ENCODE data around the gene C2orf68. TPM values are rescaled to one million over a fixed set of nuclear protein-coding genes. Genes with fewer than 3 reads are reported as not detected.
"Not testable (repeated sequence)": the region's sequence is repeated elsewhere in the genome, so short reads cannot be mapped to it uniquely, and the experiment has no call there.

C2orf68 gene
- total and polyA plus RNA-seq, 2 of the 8 experiments (the other 6 are each of a cell fraction or from before 2014, with no cell fraction given): 46.3 to 49.4 TPM

DNA sequence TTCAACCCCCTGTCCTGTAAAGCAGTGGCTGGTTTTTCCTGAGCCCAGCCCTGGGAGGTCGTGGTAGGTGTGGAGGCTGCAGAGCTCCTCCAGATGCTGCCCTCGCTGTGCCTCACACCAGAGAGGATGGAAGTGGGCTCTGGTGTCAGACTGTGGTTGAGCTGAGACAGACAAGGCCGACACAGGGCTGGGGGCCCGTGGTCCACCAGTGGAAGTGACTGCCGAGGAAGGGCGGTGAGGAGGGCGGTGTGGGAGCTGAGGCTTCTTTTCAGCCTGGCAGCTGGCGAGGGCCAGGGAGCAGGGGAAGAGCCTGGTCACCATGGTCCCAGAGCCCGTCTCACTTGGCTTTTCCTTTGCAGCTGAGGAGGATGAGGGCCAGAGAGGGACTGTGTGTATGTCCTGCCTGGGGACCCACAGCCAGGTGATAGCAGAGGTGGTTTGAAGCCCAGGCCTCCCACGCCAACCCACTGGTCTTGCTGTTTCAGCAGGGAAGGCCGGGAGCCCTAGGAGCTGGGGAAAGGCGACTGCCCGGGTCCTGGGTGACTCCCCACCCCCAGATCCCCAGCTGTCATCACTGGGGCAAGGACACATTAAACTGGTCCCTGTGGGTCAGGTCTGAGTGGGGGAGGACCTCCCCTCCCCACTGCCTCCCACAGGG, 47.6 kb upstream of the C2orf68 start (continued):
- TF ChIP-seq GABPA (IDR thresholded peaks at IDR 0.05; ENCODE audit: borderline replicate concordance, insufficient read depth, low read length) (no peak), SP1 (IDR thresholded peaks at IDR 0.05; ENCODE audit: low read depth, low read length) (no peak), RFX5 (IDR thresholded peaks at IDR 0.05; ENCODE audit: borderline replicate concordance, low read depth, low read length) (no peak)

DNA sequence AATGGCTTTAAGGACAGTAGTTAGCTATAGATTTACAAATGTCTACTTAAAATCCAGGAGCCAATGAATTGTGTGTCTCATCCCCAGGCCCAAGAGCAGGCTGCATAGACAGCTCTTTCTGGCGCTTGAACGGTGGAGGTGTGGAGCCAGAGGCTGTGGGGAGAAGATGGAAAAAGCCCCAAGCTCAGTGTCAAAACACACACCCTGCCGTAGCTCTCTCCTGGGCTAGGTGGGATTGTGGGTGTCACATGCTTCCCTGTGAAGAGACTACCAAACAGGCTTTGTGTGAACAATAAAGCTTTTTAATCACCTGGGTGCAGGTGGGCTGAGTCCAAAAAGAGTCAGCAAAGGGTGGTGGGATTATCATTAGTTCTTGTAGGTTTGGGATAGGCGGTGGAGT, 45.5 kb upstream of the C2orf68 start:
- not testable (repeated sequence) for H3K79me2 ChIP-seq (ENCODE audit: control insufficient read depth in 1 of 2, insufficient read depth in 2 of 2, low read length in 2 of 2); H4K8ac ChIP-seq (ENCODE audit: extremely low read depth, insufficient read depth, low read length); H3K79me1 ChIP-seq (ENCODE audit: low read depth, low read length); H2BK5ac ChIP-seq (ENCODE audit: low read depth, low read length); H4K91ac ChIP-seq (replicated peaks; ENCODE audit: insufficient read length, low read length); H3K4ac ChIP-seq (replicated peaks; ENCODE audit: insufficient read length, low read depth, low read length); H2BK12ac ChIP-seq (ENCODE audit: low read depth, low read length); H4K5ac ChIP-seq (ENCODE audit: insufficient read length, low read depth, low read length); H3K27ac ChIP-seq (ENCODE audit: low read depth, low read length); DNase-seq (ENCODE audit: low read depth in 1 of 2, low spot score in 2 of 2); H3K23me2 ChIP-seq (ENCODE audit: low read depth, low read length); H2AK5ac ChIP-seq (ENCODE audit: low read depth, low read length); H4K20me1 ChIP-seq (replicated peaks in 1 of 2; ENCODE audit: control insufficient read depth in 1 of 2, insufficient read depth in 2 of 2, low read length in 2 of 2); H2BK20ac ChIP-seq (ENCODE audit: low read length); H3K4me3 ChIP-seq (ENCODE audit: extremely low read depth in 1 of 4, insufficient read depth in 2 of 4, low read depth in 3 of 4, low read length in 4 of 4); H3K9ac ChIP-seq (replicated peaks in 1 of 4; ENCODE audit: extremely low read depth in 1 of 4, low read depth in 3 of 4, low read length in 3 of 4); H3K56ac ChIP-seq (replicated peaks; ENCODE audit: insufficient read length, low read depth, low read length); H3K18ac ChIP-seq (ENCODE audit: extremely low read depth, low read length); FAIRE-seq; H3K4me1 ChIP-seq (replicated peaks in 1 of 4; ENCODE audit: control insufficient read depth in 3 of 4, insufficient read depth in 4 of 4, low read length in 3 of 4); H3K23ac ChIP-seq (ENCODE audit: insufficient read length); H2BK15ac ChIP-seq (ENCODE audit: low read length); H3K14ac ChIP-seq (ENCODE audit: insufficient read length); H2AFZ ChIP-seq (ENCODE audit: low read length); H2BK120ac ChIP-seq (replicated peaks; ENCODE audit: low read depth, low read length); H3K4me2 ChIP-seq (ENCODE audit: insufficient read depth in 1 of 2, low read depth in 2 of 2, low read length in 2 of 2); H3K9me3 ChIP-seq (ENCODE audit: insufficient read depth in 2 of 2, low read depth in 1 of 2, low read length in 1 of 2); H3K27me3 ChIP-seq (replicated peaks in 1 of 4; ENCODE audit: control insufficient read depth in 3 of 4, extremely low read depth in 1 of 4, insufficient read depth in 3 of 4, low read length in 3 of 4)
- CTCF ChIA-PET (ENCODE audit: partially characterized antibody): interaction anchor here (1.2 to 5.8 kb wide), 6 partner anchors 8 to 158 kb away, joined by 3 to 38 read pairs (median 7); no protein-coding TSS in a partner anchor
- peaks cover 0 to 15% (median 4%) of the 10 kb centered on the region in 4 experiments; a peak in 6 of 8 replicates for H3K36me3 ChIP-seq (ENCODE audit: control insufficient read depth in 2 of 4, insufficient read depth in 4 of 4, low read length in 3 of 4)
- WGBS, 2 experiments (ENCODE audit: extremely low coverage in 1 of 2, insufficient coverage in 1 of 2, insufficient read length in 1 of 2, insufficient replicate concordance in 2 of 2, low coverage in 1 of 2, low lambda C conversion rate in 2 of 2, missing lambda C conversion rate in 1 of 2): 96% methylated on average over 4 of the region's 4 CpGs; no CpG with 5 or more reads in 1 of the 2 experiments
- POLR2A ChIA-PET (ENCODE audit: partially characterized antibody): interaction anchor here (1.1 to 2.0 kb wide), 4 partner anchors 9 to 40 kb away, joined by 3 to 5 read pairs (median 4); no protein-coding TSS in a partner anchor
